OCI-LY1 (cell line): ENCODE data around the gene SV2C.

Experiments used
- H2AFZ ChIP-seq: fragments of 200-600 bp; sonication (generic), shearing (Covaris generic); 2 replicates; pipeline ENCODE4 v1.6.0; 2014; ENCODE audit warnings: antibody characterized with exemption, mild to moderate bottlenecking, low read length
- H3F3A ChIP-seq: fragments of 200-600 bp; sonication (generic), shearing (Covaris generic); 2 replicates; pipeline ENCODE4 v1.6.0; 2014; ENCODE audit warnings: mild to moderate bottlenecking, antibody characterized with exemption, low read length, moderate library complexity; ENCODE audit not compliant: insufficient read depth
- H3K27ac ChIP-seq: fragments of 200-600 bp; sonication (generic); 2 replicates; pipeline ENCODE4 v1.5.1; 2014; ENCODE audit warnings: low read length, mixed run types, mild to moderate bottlenecking, low read depth; ENCODE audit not compliant: poor library complexity, severe bottlenecking
- H3K27me3 ChIP-seq: fragments of 200-600 bp; sonication (generic); 2 replicates; pipeline ENCODE4 v1.6.0; 2014; ENCODE audit warnings: antibody characterized with exemption, mild to moderate bottlenecking, low read length, moderate library complexity; ENCODE audit not compliant: insufficient read depth
- H3K36me3 ChIP-seq: fragments of 200-600 bp; sonication (generic); 2 replicates; pipeline ENCODE4 v1.6.1; 2014; ENCODE audit warnings: mild to moderate bottlenecking, antibody characterized with exemption, low read length, moderate library complexity, mixed read lengths; ENCODE audit not compliant: insufficient read depth
- H3K4me1 ChIP-seq: fragments of 200-600 bp; sonication (generic); 2 replicates; pipeline ENCODE4 v1.5.1; 2014; ENCODE audit warnings: mild to moderate bottlenecking, low read length, moderate library complexity; ENCODE audit not compliant: insufficient read depth, severe bottlenecking
- H3K4me2 ChIP-seq: fragments of 200-600 bp; sonication (generic), shearing (Covaris generic); 2 replicates; pipeline ENCODE4 v1.6.1; 2014; ENCODE audit warnings: low read length
- H3K4me3 ChIP-seq: fragments of 200-600 bp; sonication (generic); 2 replicates; pipeline ENCODE4 v1.5.1; 2014; ENCODE audit warnings: low read length, low read depth, mild to moderate bottlenecking, mixed read lengths; ENCODE audit not compliant: poor library complexity, severe bottlenecking
- H3K79me2 ChIP-seq: fragments of 200-600 bp; shearing (Covaris generic); 2 replicates; pipeline ENCODE4 v1.6.1; 2016; ENCODE audit warnings: mixed run types, low read length, mixed read lengths; ENCODE audit not compliant: insufficient read depth
- H3K9ac ChIP-seq: fragments of 200-600 bp; sonication (generic), shearing (Covaris generic); 2 replicates; pipeline ENCODE4 v1.6.1; 2014; ENCODE audit warnings: mild to moderate bottlenecking, low read length, mixed read lengths
- H3K9me2 ChIP-seq: fragments of 200-600 bp; sonication (generic), shearing (Covaris generic); 2 replicates; pipeline ENCODE4 v1.6.1; 2014; ENCODE audit warnings: low read depth, mild to moderate bottlenecking, low read length, mixed read lengths
- H3K9me3 ChIP-seq: fragments of 200-600 bp; shearing (Covaris generic); 2 replicates; pipeline ENCODE4 v1.6.1; 2014; ENCODE audit warnings: low read length, mixed read lengths
- H4K20me1 ChIP-seq: fragments of 200-600 bp; sonication (generic), shearing (Covaris generic); 2 replicates; pipeline ENCODE4 v1.6.0; 2016; ENCODE audit warnings: mild to moderate bottlenecking, low read length; ENCODE audit not compliant: insufficient read depth
- EZH2 ChIP-seq: fragments of 200-600 bp; sonication (generic), shearing (Covaris generic); IDR thresholded peaks from 2 replicates; pipeline ENCODE4 v1.8.0; 2017; ENCODE audit warnings: borderline replicate concordance, mixed run types, mild to moderate bottlenecking, antibody characterized with exemption, low read length, moderate library complexity, mixed read lengths
- TF ChIP-seq, protein P1 (sequence below): fragments of 200-600 bp; sonication (generic), shearing (Covaris generic); IDR thresholded peaks from 2 replicates; pipeline ENCODE4 v1.5.1; 2017; ENCODE audit warnings: mild to moderate bottlenecking, antibody characterized with exemption, low read length, moderate library complexity, mixed read lengths

The SV2C gene

DNA sequence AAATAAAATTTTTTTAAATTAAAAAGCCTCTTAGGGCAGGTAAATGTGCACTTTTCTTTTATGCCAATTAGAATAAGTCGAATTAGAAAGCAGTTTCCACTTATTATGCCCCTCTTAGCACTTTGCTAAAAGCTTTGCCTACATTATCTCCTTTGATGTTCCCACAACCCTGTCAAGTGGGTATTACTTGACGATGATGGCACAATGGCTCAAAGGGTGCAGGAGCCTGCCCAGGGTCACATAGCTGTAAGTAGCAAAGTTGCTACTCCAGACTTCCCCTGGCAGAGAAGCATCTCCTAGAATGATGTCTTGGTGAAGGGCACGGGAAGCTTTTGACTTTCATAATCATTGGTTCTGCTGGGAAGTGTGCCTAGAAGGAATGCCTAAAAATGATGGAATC lies 301.5 kb downstream of the SV2C start:
- H4K20me1 ChIP-seq: no peaks in the 10 kb centered on the region
- no peak overlapping the region for H3K4me3 ChIP-seq
- H3F3A ChIP-seq: no peaks in the 10 kb centered on the region
- TF ChIP-seq, protein P1, sequence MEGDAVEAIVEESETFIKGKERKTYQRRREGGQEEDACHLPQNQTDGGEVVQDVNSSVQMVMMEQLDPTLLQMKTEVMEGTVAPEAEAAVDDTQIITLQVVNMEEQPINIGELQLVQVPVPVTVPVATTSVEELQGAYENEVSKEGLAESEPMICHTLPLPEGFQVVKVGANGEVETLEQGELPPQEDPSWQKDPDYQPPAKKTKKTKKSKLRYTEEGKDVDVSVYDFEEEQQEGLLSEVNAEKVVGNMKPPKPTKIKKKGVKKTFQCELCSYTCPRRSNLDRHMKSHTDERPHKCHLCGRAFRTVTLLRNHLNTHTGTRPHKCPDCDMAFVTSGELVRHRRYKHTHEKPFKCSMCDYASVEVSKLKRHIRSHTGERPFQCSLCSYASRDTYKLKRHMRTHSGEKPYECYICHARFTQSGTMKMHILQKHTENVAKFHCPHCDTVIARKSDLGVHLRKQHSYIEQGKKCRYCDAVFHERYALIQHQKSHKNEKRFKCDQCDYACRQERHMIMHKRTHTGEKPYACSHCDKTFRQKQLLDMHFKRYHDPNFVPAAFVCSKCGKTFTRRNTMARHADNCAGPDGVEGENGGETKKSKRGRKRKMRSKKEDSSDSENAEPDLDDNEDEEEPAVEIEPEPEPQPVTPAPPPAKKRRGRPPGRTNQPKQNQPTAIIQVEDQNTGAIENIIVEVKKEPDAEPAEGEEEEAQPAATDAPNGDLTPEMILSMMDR: no peak
- TF ChIP-seq EZH2: no peak
- H3K4me2 ChIP-seq: no peak overlapping the region
- H3K79me2 ChIP-seq: no peaks in the 10 kb centered on the region
- no peaks in the 10 kb centered on the region for H3K9me3 ChIP-seq
- no peak overlapping the region for H3K27ac ChIP-seq
- no peak overlapping the region for H2AFZ ChIP-seq
- no peaks in the 10 kb centered on the region for H3K4me1 ChIP-seq
- H3K36me3 ChIP-seq: no peaks in the 10 kb centered on the region
- no peaks in the 10 kb centered on the region for H3K27me3 ChIP-seq
- no peak overlapping the region for H3K9ac ChIP-seq
- H3K9me2 ChIP-seq: no peaks in the 10 kb centered on the region

DNA sequence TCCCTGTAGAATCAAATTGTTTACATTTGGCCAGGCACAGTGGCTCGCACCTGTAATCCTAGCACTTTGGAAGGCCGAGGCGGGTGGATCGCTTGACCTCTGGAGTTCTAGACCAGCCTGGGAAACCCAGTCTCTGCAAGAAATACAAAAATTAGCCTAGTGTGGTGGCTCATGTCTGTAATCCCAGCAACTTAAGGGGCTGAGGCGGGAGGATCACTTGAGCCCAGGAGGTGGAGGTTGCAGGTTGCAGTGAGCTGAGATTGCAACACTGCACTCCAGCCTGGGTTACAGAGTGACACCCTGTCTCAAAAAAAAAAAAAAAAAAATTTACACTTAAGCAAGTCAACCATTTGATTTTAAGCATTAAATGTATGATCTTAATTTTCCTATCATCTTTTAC lies 302.4 kb downstream of the SV2C start:
- Histone ChIP-seq H3K27me3 (no peaks in the 10 kb centered on the region), H4K20me1 (no peaks in the 10 kb centered on the region), H3K4me3 (no peak overlapping the region), H3K9me3 (no peaks in the 10 kb centered on the region), H2AFZ (no peak overlapping the region), H3K79me2 (no peaks in the 10 kb centered on the region), H3K36me3 (no peaks in the 10 kb centered on the region), H3K9ac (no peak overlapping the region), H3K4me2 (no peak overlapping the region), H3F3A (no peaks in the 10 kb centered on the region), H3K4me1 (peaks cover under 1% of the 10 kb centered on the region), H3K27ac (no peak overlapping the region), H3K9me2 (no peaks in the 10 kb centered on the region)
- TF ChIP-seq, protein P1: no peak
- TF ChIP-seq EZH2: no peak

DNA sequence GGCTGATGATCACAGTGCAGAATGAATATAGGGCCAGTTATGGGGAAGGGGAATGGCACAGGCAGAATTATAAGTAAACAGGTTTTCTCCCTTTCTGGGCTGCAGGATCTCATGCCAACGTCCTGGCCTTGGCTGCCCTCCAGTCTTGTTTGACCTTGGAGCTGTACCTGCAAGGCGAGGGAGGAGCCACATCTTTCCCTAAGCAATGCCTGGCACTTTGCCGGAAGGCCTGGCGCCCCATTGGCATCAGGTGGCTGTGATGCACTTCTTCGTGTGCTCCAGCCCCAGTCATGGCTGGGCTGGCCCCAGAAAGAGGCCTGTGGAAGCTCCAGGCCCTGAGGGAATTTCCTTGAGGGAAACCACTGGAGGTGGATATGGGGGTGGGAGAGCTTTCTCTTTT lies 303.2 kb downstream of the SV2C start:
- H3K4me1 ChIP-seq: peaks cover 8% of the 10 kb centered on the region
- H3K4me3 ChIP-seq: no peak overlapping the region
- H3K9me2 ChIP-seq: no peaks in the 10 kb centered on the region
- H3K36me3 ChIP-seq: no peaks in the 10 kb centered on the region
- H3K9ac ChIP-seq: no peak overlapping the region
- H2AFZ ChIP-seq: no peak overlapping the region
- no peak for TF ChIP-seq EZH2
- TF ChIP-seq, protein P1: no peak
- no peaks in the 10 kb centered on the region for H3K79me2 ChIP-seq
- no peaks in the 10 kb centered on the region for H4K20me1 ChIP-seq
- no peaks in the 10 kb centered on the region for H3F3A ChIP-seq
- H3K4me2 ChIP-seq: no peak overlapping the region
- no peaks in the 10 kb centered on the region for H3K27me3 ChIP-seq
- H3K9me3 ChIP-seq: no peaks in the 10 kb centered on the region
- H3K27ac ChIP-seq: no peak overlapping the region
